Measurements from ENCODE around the gene TMEM150C.

TMEM150C gene

GRCh38 chr4:82561786-82562563 lies at the start of gene TMEM150C:
TSS of gene TMEM150C (minus strand) at chr4:82561988. CDS start at chr4:82504657, 57,331 bp downstream.
- DNase-seq: peak; percentile 6

GRCh38 chr4:82611527-82611926 lies 49.7 kb upstream of the TMEM150C start:
- DNase-seq: no peak

GRCh38 chr4:82610041-82610440 lies 48.3 kb upstream of the TMEM150C start:
- peak; percentile 17 for DNase-seq

GRCh38 chr4:82606622-82607021 lies 44.8 kb upstream of the TMEM150C start:
- no peak for DNase-seq

- DNase-seq: no peak
These were observed 42.7 kb upstream of the TMEM150C start for GRCh38 chr4:82604522-82604921.

GRCh38 chr4:82601242-82602015 lies 39.6 kb upstream of the TMEM150C start:
- peak; percentile 7 for DNase-seq

GRCh38 chr4:82599336-82599735 lies 37.5 kb upstream of the TMEM150C start:
- no peak for DNase-seq

- DNase-seq: no peak
These were observed 32.7 kb upstream of the TMEM150C start for GRCh38 chr4:82594456-82594855.

- no peak for DNase-seq
These were observed 31.6 kb upstream of the TMEM150C start for GRCh38 chr4:82593411-82593810.

GRCh38 chr4:82592639-82593038 lies 30.9 kb upstream of the TMEM150C start:
- DNase-seq: no peak

GRCh38 chr4:82591592-82591991 lies 29.8 kb upstream of the TMEM150C start:
- no peak for DNase-seq

GRCh38 chr4:82589756-82590155 lies 28.0 kb upstream of the TMEM150C start:
- no peak for DNase-seq

- no peak for DNase-seq
These were observed 27.0 kb upstream of the TMEM150C start for GRCh38 chr4:82588771-82589270.

GRCh38 chr4:82587826-82588540 lies 26.2 kb upstream of the TMEM150C start:
- DNase-seq: no peak

GRCh38 chr4:82585690-82586435 lies 24.1 kb upstream of the TMEM150C start:
- no peak for DNase-seq

- DNase-seq: no peak
These were observed 23.1 kb upstream of the TMEM150C start for GRCh38 chr4:82584931-82585330.

GRCh38 chr4:82583897-82584587 lies 22.3 kb upstream of the TMEM150C start:
- DNase-seq: no peak

GRCh38 chr4:82579932-82580331 lies 18.1 kb upstream of the TMEM150C start:
- DNase-seq: no peak

GRCh38 chr4:82578935-82579334 lies 17.1 kb upstream of the TMEM150C start:
- DNase-seq: no peak

GRCh38 chr4:82577451-82577850 lies 15.7 kb upstream of the TMEM150C start:
- DNase-seq: no peak

GRCh38 chr4:82569727-82570126 lies 7.9 kb upstream of the TMEM150C start:
- no peak for DNase-seq

GRCh38 chr4:82569076-82569475 lies 7.3 kb upstream of the TMEM150C start:
- no peak for DNase-seq
